ENCODE measurements around the gene COA3.
"Not testable (repeated sequence)": the region's sequence is repeated elsewhere in the genome, so short reads cannot be mapped to it uniquely, and the experiment has no call there.

Gene COA3

GRCh38 chr17:42783062-42783790 lies 15.3 kb downstream of the COA3 start:
- DNase-seq (ENCODE audit: insufficient read length, low spot score): peak; percentile 71
- peak; percentile 92 for FAIRE-seq

- FAIRE-seq (peak; percentile 77), DNase-seq (ENCODE audit: insufficient read length, low spot score) (peak; percentile 22)
Measured at GRCh38 chr17:42782166-42783061, 16.1 kb downstream of the COA3 start.

DNA sequence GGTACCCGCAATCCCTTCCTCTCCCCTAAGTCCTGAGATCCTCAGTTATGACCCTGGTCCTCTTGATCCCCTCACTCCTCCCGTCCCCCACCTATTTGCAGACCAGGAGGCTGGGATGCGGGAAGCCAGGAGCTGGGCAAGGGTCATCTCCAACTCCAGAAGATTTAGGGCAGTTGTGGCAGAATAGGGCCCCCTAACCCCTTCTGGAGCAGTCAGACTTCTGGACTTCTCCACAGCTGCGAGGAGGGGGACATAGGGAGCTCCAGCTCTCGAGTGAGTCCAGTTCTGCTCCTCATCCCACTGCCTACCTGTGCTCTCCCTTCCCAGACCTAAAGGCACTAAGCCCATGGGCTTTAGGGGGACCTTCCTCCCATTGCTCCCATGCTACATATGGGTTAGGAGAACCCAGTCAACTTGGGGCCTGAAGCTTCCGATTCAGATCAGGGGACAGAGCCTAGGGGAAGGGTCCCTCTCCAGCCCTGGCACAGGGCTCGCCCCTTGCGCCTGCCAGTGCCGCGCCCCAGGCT lies 16.8 kb downstream of the COA3 start:
- FAIRE-seq (peak; percentile 80), DNase-seq (ENCODE audit: insufficient read length, low spot score) (no peak)

- DNase-seq (ENCODE audit: insufficient read length, low spot score) (peak; percentile 28), FAIRE-seq (peak; percentile 86)
Measured at GRCh38 chr17:42780851-42781638, 17.5 kb downstream of the COA3 start.

DNA sequence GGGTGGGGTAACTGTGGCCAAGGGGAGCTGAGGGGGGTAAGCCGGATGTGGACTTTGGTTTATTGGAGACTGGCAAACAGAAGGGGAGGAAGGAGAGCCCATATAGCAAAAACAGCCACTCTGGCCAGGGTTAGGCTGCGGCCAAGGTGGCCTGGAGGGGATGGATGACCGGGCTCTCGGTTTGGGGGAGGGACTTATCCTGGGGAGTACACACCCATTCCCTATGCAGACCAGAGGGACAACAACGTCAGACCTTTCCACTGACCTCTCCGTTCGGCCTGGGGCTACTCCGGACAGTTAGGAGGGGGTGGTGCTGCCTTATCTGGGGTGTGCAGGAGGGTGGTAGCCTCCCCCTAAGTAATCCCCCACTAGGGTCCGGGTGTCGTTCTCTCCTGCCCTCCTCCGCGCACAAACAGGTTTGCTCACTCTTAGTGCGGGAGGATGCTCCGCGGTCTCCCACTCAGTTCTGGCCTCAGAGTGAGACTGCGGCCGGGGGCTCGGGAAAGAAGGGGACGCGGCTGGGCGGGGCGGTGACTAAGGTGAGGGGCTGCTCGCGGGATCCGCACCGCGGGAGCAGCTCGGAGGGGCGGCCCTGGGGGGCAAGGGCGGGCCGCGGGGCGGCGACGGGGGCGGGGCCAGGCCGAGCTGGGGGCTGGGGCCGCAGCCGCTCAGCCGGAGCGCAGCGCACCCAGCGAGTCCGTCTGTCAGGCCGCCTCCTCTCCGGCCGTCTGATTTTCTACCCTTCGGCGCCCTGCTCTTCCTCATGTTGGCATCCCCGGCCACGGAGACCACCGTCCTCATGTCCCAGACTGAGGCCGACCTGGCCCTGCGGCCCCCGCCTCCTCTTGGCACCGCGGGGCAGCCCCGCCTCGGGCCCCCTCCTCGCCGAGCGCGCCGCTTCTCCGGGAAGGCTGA lies 18.3 kb downstream of the COA3 start, which contains the start of gene WNK4:
Gene WNK4, plus strand, starts transcription at position 675 of the 915 bp plus-strand sequence. Its CDS starts 89 bp downstream, at position 764.
- FAIRE-seq: peak; percentile 93
- peak; percentile 83 for DNase-seq (ENCODE audit: insufficient read length, low spot score)

DNA sequence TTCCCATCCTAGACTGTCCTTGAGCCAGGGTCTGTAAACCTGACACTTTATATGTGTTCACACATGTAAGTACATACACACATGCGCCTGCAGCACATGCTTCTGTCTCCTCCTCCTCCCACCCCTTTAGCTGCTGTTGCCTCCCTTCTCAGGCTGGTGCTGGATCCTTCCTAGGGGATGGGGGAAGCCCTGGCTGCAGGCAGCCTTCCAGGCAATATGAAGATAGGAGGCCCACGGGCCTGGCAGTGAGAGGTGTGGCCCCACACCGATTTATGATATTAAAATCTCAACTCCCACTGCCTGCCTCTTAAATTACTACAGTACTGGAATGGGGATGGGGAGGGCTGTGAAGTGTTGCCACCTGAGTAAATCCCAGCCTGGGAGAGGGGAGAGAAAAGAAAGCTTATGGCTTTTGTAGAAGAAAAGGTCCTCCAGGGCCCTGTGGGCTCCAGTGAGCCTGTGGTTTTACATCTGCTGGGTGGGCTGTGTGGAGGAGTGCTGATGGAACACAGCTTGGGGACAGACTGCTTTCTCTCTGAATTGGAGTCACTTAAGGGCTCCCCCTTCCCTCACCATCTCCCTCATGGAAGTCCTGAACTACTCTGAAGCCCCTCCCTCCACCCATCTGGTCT lies 19.1 kb downstream of the COA3 start:
- FAIRE-seq (peak; percentile 70), DNase-seq (ENCODE audit: insufficient read length, low spot score) (peak; percentile 45)

GRCh38 chr17:42778570-42778969 lies 19.9 kb downstream of the COA3 start:
- FAIRE-seq (no peak), DNase-seq (ENCODE audit: insufficient read length, low spot score) (no peak)

DNA sequence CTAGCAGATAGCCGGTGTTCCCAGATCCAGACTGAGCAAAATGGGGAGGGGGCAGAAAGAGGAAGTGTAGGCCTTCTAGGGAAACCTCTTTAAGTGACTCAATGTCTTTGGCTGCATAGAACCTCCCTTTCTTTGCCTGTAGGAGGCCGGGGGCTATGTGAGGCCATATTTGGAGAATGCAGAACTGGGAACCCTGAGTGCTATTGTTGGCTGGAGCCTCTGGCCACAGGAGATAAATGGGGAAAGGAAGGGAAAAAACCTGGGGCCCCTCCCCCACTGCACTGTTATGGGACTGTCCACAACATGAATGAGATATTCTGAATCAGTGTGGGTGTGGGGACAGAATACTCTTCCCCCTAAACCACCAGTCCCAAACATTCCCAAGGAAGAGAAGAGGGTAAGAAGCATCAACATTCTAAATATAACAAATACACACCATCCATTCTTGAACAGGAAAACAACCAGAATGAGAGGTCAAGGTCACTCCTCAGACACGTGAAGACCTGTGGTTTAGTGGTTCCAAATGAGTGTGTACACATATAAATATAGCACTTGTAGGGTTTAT lies 22.9 kb downstream of the COA3 start:
- FAIRE-seq (no peak), DNase-seq (ENCODE audit: insufficient read length, low spot score) (no peak)

GRCh38 chr17:42774066-42774745 lies 24.3 kb downstream of the COA3 start:
- FAIRE-seq (no peak), DNase-seq (ENCODE audit: insufficient read length, low spot score) (no peak)

DNA sequence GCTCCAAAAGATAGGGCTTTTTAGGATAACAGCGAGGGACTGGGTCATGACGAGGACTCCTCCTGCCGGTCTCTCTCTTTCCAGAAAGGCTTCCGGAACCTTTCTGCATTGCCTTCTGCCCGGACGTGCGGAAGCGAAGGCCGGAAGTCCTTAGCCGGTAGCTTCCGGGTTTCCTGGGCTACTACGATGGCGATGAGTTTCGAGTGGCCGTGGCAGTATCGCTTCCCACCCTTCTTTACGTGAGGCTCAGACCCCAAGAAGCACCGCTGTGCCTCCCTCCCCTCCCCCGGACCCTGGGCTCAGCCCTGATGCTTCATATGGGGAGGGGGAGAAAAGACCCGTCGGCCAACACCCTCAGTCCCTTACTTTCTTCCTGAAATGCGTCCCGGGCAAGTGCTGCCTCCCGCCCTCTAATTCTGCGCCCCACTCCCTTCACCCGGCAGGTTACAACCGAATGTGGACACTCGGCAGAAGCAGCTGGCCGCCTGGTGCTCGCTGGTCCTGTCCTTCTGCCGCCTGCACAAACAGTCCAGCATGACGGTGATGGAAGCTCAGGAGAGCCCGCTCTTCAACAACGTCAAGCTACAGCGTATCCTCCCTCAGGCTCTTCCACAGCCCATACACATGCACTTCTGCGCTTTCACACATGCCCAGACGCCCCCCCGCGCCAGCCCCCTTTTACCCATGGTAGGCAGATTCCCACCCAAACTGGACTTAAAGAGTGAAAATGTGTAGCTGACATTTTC lies 25.0 kb downstream of the COA3 start, which contains the start of gene VPS25:
Gene VPS25, plus strand, starts transcription at position 160 of the 746 bp plus-strand sequence. Its CDS starts 27 bp downstream, at position 187.
- FAIRE-seq (no peak), DNase-seq (ENCODE audit: insufficient read length, low spot score) (peak; percentile 87)

DNA sequence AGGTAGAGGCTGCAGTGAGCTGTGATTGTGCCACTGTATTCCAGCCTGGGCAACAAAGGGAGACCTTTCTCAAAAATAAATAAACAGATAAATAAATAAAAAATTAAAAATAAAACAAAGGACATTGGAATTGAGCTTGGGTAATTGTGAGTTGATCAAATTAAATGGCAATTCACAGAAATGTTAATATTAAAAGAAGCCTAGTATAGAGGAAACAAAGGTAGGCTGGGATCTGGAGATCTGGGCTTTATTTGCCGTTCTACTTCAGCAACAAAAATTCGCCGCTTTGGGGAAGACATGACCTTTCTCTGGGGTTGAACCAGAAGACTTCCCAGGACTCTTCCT lies 25.6 kb downstream of the COA3 start:
- FAIRE-seq: no peak
- DNase-seq (ENCODE audit: insufficient read length, low spot score): no peak

- FAIRE-seq; DNase-seq (ENCODE audit: insufficient read length, low spot score): not testable (repeated sequence)
Measured at GRCh38 chr17:42769964-42770363, 28.5 kb downstream of the COA3 start.

DNA sequence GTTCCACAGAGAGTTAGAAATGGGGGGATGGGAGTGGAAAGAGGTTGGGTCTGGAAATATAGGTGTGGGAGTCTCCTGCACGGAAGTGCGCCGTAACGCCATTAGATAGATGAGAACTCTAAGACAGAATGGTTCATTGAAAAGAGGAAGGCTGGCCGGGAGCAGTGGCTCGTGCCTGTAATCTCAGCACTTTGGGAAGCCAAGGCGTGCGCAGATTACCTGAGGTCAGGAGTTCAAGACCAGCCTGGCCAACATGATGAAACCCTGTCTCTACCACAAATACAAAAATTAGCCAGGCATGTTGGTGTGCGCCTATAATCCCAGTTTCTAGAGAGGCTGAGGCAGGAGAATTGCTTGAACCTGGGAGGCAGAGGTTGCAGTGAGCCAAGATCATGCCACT lies 30.5 kb downstream of the COA3 start:
- not testable (repeated sequence) for FAIRE-seq

GRCh38 chr17:42767512-42767911 lies 31.0 kb downstream of the COA3 start:
- FAIRE-seq: no peak
- DNase-seq (ENCODE audit: insufficient read length, low spot score): no peak

More for the DNA sequence above, 30.5 kb downstream of the COA3 start:
- DNase-seq (ENCODE audit: insufficient read length, low spot score): not testable (repeated sequence)

DNA sequence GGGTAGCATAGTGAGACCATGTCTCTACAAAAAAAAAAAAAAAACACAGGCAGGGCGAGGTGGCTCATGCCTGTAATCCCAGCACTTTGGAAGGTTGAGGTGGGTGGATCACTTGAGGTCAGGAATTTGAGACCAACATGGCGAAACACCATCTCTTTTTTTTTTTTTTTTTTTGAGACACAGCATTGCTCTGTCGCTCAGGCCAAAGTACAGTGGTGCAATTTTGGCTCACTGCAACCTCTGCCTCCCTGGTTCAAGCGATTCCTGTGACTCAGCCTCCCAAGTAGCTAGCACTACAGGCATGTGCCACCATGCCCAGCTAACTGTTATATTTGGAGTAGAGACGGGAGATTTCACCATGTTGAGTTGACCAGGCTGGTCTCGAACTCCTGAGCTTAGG lies 32.4 kb downstream of the COA3 start:
- no peak for DNase-seq (ENCODE audit: insufficient read length, low spot score)
- no peak for FAIRE-seq

GRCh38 chr17:42761638-42762037 lies 36.9 kb downstream of the COA3 start:
- FAIRE-seq (no peak), DNase-seq (ENCODE audit: insufficient read length, low spot score) (no peak)
